Activated CD4-positive, alpha-beta T cell treated with anti-CD3 and anti-CD28 coated beads, Interleukin-10, Interleukin-2, amounts not matched to agents 100 ng/mL and 50 ng/mL, durations not matched to agents 16 hours and 8 hours (primary cell): Measurements from ENCODE around the gene SLC8B1.

Experiments
- DNase-seq: peaks from one replicate; pipeline ENCODE4 v3.0.0-alpha.2; 2020

The SLC8B1 gene

DNA sequence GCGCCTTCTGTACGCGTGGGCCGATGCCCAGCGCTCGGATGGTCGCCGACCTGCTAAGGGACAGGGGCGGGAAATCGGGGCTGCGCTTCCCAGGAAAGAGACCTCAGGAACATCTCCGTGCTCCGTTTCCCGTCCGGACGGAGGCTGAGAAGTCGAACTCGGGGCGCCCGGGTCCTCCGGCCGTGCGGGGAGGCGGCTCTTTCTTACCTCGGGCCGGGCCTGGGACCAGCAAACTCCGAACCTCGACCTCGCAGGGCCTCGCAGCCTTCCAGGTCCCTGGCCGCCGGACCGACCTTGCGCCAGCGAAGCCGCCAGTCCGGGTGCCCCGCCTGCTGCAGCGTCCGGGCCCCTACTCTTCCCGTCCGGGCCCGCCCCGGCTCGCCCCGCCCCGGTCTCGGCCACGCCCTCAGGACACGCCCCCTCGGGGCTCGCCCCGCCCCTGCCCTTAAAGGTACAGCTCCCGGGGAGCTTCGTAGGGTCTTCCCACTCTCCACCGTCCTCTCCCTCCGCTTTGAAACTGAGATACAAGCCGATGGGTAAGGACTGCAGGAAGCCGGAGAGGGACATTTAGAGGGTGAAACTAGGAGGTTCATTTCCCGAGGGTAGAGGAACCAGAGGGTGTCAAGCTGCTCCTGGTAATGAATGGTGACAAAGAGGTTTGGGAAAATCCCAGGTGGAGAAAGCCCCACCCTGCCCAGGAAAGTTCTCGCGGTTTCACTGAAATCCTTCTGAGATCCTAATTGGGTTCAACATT, at the start of gene SLC8B1:
SLC8B1 (minus strand) TSS at position 324 of the 754 bp plus-strand sequence. CDS start 2,231 bp downstream, outside the sequence.
- peak; percentile 92 for DNase-seq

DNA sequence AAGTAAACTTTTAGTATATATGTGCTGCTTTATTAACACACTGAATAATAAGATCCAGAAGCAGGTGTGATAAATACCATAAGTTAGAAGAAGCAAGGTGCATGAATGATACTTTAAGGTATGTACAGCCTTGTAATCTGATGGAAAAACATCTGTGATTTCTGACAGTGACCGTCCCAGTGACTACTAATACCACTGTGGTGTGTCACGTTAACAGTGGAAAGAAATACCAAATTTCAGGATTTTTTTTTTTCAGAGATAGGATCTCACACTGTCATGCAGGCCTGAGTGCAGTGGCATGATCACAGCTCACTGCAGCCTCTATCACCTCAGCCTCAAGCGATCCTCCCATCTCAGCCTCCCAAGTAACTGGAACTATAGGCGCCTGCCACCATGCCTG, 47.3 kb upstream of the SLC8B1 start:
- DNase-seq: no peak

DNA sequence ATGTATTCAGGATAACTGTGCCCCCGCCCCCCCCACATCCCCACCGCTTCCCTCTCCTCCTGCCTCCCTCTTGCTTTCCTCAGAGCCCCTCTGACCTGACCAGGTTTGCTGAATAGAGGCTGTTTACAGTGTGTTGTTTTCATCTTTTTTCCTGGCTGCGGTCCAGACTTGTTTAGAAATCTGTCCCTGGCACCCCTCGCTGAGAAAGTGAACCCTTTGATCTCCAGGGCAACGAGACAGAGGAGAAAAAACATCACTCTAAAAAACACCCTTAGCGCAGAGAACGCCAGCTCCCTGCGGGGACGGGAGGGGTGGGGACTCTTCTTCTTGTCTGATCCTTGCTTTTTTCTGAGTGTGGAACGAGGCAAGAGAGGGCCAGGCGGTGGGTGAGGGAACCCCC, 46.3 kb upstream of the SLC8B1 start:
- DNase-seq: no peak

DNA sequence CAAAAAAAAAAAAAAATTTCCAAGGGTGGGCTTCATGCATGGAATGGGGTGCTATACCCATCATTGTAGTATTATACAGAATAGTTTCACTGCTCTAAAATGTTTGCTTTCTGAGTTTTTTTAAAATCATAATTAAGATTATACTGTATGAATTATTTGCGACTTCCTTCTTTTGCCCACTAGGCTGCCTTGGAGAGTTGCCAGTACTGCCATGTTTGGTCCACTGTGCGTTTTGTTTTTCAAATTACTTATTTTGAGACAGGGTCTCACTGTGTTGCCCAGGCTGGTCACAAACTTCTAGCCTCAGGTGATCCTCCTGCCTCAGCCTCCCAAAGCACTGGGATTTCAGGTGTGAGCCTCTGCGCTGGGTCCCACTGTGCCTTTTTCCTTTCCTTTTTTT, 43.4 kb upstream of the SLC8B1 start:
- DNase-seq: no peak

DNA sequence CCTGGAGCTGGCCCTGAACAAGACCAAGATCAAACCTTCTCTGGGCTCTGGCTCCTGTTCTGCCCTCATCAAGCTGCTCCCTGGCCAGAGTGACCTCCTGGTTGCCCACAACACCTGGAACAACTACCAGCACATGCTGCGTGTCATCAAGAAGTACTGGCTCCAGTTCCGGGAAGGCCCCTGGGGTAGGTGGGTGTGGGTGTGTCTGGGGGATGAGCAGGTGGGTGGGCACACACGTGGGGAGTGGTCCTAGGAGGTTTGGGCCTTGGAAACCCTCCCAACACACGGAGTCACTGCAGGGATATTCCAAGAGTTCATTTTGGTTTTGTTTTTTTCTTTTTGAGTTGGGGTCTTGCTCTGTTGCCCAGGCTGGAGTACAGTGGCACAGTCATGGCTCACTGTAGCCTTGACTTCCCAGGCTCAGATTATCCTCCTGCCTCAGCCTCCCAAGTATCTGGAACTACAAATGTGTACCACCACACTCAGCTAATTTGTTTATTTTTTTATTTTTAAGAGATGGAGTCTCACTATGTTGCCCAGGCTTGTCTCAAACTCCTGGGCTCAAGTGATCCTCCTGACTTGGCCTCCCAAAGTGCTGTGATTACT, 40.0 kb upstream of the SLC8B1 start:
- no peak for DNase-seq

DNA sequence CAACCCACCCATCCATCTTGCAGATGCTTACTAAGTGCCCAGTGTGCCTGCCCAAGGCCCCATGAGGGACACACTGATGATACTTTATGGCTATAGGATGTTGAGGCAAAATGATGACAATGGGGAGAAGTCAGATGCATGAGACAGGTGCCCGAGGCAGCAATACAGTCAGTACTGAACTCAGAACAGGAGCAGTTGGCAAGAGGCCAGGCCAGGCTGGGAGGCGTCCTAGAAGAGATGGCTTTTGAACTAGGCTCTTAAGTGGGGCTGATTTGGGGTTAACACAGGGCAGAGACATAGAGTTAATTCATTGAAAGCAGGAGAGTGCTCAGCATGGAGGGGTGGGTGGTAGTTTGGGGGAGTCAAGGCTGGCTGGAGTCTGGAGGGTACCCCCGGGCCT, 39.1 kb upstream of the SLC8B1 start:
- DNase-seq: no peak

DNA sequence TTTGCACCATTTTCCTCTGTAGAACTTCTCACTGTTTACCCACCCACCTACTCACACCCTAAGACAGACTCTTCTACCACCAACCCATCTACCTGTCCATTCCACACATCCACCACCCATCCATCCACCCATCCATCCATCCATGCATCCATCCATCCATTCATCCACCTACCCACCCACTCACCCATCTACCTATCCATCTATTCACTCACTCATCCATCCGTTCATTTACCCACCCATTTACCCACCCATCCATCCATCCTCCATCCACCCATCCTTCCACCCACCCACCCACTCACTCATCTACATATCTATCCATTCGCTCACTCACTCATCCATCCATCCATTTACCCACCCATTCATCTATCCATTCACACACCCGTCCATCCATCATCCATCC, 38.5 kb upstream of the SLC8B1 start:
- no peak for DNase-seq

DNA sequence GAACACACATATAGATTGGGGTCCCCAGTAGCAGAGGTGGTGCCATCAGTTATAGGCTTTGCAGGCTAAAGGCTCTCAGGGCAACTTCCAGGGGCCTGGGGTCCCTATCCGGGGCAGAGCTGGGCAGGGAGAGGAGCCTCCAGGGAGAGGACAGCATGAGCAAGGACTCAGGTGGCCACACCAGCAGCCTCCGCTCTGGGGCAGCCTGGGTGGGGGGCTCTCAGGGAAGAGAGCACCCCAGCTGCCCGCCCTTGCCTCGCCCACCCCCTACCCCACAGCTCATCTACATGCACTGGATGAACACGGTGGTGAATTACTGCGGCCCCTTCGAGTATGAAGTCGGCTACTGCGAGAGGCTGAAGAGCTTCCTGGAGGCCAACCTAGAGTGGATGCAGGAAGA, 37.5 kb upstream of the SLC8B1 start:
- no peak for DNase-seq

DNA sequence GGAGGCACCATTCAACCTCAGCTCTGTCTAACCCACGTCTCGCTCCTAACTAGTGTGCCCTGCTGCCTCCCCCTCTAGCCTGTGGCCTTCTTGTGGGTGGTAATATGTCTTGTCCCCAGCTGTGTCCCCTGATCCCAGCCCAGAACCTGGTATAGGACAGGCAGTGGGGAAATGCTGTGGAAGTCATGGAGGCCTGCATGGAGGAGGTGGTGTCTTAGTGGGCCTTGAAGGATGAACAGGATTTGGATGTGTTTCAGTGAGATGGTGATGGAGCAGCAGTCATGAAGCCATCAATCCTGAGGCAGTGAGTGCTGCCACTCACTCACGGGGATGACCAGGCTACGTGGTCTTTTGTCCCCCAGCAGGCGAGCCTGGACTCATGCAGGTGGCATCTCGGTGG, 36.9 kb upstream of the SLC8B1 start:
- DNase-seq: no peak

DNA sequence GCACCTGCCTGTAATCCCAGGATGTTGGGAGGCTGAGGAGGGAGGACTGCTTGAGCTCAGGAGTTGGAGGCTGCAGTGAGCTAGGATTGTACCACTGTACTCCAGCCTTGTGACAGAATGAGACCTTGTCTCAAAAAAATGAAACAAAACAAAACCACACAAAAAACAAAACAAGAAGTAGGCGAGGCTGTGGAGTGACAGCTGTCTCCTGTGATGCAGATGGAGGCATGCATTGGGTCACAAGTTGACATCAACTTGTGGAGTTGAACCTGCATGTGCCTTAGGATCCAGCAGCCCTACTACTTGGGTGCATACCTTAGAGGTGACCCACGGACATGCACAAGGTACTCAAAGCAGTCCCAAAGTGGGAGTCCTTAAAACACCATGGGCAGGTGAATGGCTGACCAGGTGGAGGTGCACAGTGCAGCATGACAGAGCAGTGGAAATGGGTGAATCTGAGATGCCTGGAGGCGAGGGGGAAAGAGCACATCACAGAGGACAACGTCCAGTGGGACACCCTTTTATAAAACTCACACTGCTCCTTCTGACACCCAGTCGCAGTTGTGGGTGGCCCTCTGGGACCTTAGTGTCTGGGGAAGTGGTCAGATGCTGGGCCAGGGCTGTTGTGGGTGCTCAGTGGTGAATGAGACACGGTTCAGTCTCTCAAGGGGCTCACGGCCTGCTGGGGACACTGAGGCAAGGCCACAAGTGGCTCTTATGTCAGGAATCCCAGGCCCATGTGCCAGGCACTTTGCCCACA, 36.2 kb upstream of the SLC8B1 start:
- DNase-seq: no peak

DNA sequence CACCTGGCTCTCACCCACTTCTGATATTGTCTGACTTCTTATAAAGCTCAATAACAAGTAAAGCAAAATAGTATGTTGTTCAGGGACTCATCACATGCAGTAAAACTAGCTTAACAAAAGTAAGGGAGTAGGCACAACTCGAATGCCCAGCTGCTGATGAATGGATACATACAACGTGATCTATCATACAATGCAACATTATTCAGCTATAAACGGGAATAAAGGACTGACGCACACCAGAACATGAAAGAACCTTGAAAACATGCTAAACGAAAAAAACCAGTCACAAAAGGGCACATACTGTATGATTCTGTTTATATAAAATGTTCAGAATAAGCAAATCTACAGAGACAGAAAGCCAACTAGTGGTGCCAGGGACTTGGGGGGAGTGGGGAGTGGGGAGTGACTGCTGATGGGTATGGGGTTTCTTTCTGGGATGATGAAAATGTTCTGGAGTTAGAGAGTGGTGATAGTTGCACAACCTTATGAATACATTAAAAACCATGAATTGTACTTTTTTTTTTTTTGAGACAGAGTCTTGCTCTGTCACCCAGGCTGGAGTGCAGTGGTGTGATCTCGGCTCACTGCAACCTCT, 34.6 kb upstream of the SLC8B1 start:
- DNase-seq: no peak

DNA sequence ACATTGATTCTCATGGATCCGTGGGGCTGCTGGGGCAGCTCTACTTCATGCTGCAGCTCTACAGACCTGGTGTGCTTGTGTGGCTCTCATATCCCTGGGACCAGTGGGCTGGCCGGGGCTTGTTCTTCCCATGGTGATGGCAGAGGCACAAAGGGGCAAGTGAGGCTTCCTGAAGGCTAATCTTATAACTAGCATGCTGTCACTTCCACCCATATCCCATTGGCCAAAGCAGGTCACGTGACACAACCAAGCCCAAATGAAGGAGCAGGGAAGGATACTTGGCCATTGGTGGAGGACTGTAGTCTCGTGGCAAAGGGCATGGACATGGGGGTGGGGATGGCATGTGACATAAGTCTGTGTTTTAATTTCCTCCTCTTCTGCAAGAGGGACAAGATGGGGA, 33.4 kb upstream of the SLC8B1 start:
- no peak for DNase-seq

DNA sequence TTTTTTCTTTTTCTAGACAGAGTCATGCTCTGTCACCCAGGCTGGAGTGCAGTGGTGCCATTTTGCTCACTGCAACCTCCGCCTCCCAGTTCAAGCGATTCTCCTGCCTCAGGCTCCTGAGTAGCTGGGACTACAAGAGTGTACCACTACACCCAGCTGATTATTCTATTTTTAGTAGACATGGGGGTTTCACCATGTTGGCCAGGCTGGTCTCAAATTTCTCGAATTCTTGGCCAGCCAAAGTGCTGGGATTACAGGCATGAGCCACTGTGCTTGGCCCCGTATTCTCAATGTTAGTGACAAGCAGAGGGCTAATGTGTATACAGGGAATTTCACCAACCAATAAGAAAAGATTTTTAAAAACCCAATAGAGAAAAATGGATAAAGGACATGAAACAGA, 31.9 kb upstream of the SLC8B1 start:
- no peak for DNase-seq

DNA sequence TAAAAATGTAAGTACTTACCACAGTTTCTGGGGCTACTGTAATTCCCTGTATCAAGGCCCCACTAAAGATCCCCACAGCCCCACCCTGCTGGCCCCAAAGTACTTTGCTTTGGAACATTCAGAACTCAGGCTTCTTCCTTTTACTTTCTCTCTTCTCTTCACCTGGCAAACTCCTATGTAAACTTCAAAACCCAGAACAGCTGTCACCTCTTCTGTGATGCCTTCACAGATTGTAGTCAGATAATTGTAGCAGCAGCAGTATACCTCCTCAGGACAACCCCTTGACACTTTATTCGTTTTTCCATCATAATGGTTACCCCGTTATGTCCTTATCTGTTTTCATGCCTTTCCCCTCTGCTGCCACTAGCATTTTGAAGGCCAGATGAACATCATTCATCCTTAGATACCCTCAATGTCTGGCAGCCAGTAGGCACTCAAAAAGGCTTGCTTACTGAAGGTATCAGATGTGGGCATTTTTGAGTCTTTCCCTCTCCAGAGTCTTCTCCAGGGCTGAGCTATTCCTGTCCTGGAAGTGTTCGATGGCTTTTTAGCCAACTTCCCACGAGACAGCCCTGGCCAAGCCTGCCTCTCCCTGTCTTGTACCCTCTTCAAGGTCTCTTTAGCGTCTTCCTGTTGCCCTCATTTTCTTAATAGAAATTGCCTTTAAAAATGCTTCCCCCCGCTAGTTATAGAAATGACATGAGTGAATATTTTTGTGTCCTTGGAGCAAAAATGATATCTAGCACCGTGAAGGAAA, 30.9 kb upstream of the SLC8B1 start:
- no peak for DNase-seq

DNA sequence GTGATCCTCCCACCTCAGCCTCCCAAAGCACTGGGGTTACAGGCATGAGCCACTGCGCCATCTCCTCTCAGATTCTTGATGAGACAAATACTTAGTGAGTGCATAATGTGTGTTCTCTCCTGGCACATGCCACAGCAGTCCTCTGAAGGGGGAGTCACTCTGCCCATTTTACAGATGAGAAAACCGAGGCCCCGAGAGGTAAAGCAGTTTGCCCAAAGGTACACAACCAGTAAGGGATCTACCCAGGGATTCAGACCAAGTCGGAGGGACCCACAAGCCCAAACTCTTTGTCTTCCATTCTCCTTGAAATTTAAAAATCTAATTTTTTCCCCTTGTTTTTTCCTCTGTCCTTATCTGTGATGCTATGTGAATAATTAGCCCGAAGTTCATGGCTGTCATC, 29.8 kb upstream of the SLC8B1 start:
- no peak for DNase-seq

DNA sequence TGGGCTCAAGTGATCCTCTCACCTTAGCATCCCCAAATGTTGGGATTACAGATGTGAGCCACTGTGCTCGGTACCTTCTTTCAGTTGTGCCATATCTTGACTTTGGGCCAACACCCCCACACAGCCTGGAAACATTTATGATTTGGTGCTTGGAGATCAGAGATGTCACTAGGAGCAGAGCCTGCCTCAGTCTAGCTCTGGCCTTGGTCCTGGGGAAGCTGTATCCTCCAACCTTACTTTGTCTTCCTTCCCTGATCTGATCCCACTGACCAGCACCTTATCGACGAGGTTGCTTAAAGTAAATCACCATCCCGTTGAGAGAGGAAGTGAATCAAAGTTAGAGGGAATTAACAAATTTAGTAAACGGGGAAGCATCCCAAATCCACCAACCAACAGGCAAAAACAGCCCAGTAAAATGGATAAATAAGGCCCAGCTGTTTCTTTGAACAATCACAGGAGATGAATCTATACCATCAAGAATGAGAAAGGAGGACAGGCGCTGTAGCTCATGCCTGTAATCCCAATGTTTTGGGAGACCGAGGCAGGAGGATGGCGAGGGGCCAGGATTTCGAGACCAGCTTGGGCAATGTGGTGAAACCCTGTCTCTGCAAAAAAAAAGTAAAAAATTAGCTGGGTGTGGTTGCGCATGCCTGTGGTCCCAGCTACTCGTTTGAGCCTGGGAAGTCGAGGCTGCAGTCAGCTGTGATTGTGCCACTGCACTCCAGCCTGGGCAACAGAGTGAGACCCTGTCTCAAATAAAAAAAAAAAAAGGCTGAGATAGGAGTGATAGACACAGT, 26.9 kb upstream of the SLC8B1 start:
- DNase-seq: no peak

DNA sequence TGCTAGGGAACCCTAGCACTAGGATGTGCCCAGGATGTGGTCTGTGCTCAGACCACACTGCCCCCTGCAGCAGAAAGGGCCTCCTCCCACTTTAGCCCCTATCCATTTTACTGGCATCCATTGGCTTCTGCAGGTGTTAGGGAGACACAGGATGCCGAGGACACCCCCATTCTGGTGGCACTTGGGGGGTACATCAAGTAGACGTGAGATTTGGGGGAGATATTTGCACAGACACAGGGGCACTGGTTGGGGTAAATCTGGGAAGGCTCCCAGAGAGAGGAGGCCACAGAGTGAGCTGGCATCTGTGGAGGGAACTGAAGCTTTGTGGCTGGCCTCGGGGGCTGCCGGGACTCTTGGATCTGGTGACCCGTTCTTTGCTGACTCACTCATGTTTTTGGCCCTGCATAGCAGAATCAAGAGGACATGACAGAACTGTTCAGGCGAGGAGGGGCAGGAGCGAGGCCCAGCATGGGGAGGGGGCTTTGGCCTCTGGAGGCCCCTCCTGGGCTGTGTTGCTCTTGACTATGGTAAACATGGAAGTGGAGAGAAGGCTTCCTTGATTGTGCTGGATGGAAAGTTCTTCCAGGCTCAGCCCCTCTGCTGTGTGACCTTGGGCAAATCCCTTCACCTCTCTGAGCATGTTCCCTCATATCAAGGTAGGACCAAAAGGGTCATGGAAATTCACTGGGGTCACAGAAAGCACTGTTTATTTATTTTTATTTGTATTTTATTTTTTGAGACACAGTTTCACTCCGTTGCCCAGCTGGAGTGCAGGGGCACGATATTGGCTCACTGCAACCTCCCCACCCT, 25.2 kb upstream of the SLC8B1 start:
- no peak for DNase-seq

DNA sequence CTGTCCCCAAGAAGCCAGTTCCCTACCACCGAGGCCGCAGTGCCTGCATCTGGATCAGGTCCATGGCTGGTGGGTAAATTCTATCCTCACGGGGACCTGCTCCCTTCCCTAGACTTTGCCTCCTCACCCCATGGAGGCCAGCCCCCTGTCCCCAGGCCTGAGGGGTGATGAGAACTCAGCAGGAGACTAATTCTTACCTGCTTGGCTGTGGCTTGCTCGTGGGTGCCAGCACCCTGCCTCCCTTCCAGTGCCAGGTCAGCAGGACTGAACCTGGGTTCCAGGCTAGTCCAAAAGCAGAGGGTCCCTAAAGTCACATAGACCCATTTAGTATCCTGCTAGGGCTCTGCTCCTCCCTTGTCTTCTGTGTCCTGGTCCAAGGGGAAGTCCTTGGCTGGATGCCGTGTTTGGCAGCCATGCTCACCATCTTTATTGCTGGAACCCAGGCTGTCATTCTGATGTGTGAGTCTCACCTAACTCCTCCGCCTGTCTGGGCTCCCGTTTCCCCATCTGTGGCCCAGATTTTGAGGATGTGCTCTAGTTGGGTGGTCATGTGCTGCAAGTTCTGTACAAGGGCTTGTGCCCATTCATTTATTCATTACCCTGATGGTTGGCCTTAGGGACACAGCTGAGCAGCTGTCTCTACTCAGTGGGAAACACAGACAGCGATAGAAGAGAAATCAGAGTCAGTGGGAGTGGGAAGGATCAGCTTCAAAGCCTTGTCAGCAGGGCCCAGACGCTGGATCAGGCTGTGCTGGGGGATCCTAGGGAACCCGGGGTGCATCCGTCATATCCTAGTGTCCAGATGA, 24.4 kb upstream of the SLC8B1 start:
- no peak for DNase-seq

DNA sequence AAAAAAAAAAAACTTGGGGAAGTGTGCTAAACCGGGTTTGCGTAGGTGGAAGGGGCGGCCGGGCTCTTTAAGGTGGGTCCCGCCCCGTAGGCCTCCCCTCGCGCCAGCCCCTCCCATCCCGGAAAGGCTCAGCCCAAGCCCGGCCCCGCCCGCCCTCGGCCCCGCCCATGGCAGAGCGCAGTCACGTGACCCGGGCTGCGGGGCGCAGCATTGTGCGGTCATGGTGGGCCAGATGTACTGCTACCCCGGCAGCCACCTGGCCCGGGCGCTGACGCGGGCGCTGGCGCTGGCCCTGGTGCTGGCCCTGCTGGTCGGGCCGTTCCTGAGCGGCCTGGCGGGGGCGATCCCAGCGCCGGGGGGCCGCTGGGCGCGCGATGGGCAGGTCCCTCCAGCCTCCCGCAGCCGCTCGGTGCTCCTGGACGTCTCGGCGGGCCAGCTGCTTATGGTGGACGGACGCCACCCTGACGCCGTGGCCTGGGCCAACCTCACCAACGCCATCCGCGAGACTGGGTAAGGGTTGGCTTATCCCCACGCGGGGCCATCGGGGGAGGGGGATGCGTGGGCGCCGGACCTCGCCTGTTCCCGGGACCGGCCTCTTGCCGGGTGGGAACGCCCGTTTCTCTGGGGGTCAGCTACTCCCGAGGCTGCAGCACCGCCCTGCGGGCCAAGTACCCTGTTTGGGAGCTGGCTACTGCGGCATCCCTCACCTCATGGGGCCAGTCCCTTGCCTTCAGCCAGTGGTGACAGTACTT, 23.6 kb upstream of the SLC8B1 start, which contains the start of gene PLBD2:
PLBD2 (plus strand) TSS at position 207 of the 752 bp plus-strand sequence; CDS start at position 221, 14 bp downstream.
- DNase-seq: peak; percentile 96
